ENCODE results near the gene FAM72A. TPM values are rescaled to one million over a fixed set of nuclear protein-coding genes. Genes with fewer than 3 reads are reported as not detected.
"Not testable (repeated sequence)": the region's sequence is repeated elsewhere in the genome, so short reads cannot be mapped to it uniquely, and the experiment has no call there.

FAM72A gene
- total and polyA plus RNA-seq, 5 donors = 1.0 to 3.9 (median 1.4) TPM

DNA sequence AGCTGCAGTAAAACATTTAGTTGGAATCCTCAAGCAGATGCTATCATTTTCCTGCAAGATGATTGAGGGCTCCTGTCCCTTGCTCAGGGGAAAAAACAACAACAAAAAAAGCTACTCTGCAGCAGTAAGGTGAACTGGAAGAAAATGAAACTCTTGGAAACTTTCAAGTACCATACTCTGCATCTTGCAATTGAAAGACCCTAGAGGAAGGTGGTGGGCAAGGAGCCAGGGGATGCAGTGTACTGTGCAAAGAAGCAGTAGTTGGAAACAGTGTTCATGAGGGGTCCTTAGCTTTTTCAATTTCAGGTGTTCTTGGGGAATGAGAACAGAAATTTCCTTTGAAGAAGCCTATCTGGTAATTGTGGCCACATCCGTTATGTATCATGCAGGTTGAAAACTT is 8.2 kb upstream of the FAM72A start:
- WGBS = no CpG with 5 or more reads among the region's 1 CpG
- ATAC-seq; H3K27ac ChIP-seq (ENCODE audit: low read length); intact Hi-C loops (cut with DNase I); H3K9me3 ChIP-seq (ENCODE audit: control insufficient read depth, low read length); H3K4me1 ChIP-seq (ENCODE audit: control insufficient read depth, insufficient read depth, low read length); H3K4me3 ChIP-seq (ENCODE audit: low read length); H3K27me3 ChIP-seq (ENCODE audit: control insufficient read depth, insufficient read depth): not testable (repeated sequence)
- peak in 2 of 3 donors; percentile 29 to 47 for DNase-seq

DNA sequence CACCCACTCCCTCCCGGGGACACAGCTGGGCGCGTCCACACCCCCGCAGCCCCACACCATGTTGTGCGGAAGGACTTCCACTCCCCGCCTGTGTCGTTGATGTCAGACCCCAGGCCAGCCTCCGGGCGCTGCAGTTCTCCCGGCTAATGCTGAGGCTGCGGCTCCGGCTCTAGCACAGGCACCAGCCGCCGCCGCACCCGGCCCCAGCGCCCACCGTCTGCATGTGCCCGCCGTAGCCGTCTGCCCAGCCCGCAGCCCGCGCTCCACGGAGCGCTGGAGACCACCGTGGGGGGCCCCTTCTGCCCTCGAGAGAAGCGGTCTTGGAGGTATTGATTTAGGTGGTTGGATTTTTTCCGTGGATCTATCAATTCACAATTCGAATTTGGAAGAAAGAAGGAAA is 2.9 kb upstream of the FAM72A start:
- WGBS = under 1% methylated on average over 16 of the region's 31 CpGs
- H3K27ac ChIP-seq (ENCODE audit: low read length); H3K27me3 ChIP-seq (ENCODE audit: control insufficient read depth, insufficient read depth); intact Hi-C loops (cut with DNase I); H3K4me3 ChIP-seq (ENCODE audit: low read length); H3K4me1 ChIP-seq (ENCODE audit: control insufficient read depth, insufficient read depth, low read length); ATAC-seq; H3K9me3 ChIP-seq (ENCODE audit: control insufficient read depth, low read length): not testable (repeated sequence)
- peak in 2 of 3 donors; percentile 40 to 69 for DNase-seq

- H3K4me3 ChIP-seq (ENCODE audit: low read length) = peak overlapping the region; percentile 72
- H3K27me3 ChIP-seq (ENCODE audit: control insufficient read depth, insufficient read depth); ATAC-seq; intact Hi-C loops (cut with DNase I); H3K4me1 ChIP-seq (ENCODE audit: control insufficient read depth, insufficient read depth, low read length); H3K9me3 ChIP-seq (ENCODE audit: control insufficient read depth, low read length): not testable (repeated sequence)
- peak overlapping the region; percentile 64 for H3K27ac ChIP-seq (ENCODE audit: low read length)
- peak; percentile 11 to 61 (median 49) for DNase-seq
- WGBS = 0% methylated on average over 23 of the region's 25 CpGs
Observed at GRCh38 chr1:206204871-206205270, 2.2 kb upstream of the FAM72A start.

DNA sequence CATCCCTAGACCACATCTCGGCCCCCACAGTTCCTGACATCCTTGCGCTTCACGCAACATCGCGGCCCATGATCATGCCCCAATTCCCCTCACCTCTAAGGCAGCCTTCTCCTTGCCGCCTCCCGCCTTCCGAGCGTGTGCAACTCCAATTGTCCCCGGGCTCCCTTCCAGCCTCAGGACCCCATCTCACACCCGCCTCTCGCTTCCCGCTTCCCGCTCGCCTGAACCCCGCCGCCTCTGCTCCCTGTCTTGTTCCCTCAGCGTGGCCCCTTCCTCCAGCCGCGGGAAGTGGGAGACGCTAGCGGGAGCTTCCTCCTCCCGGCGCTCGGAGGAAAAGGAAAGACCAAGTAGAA is 1.5 kb upstream of the FAM72A start:
- ATAC-seq; intact Hi-C loops (cut with DNase I); H3K9me3 ChIP-seq (ENCODE audit: control insufficient read depth, low read length); H3K27me3 ChIP-seq (ENCODE audit: control insufficient read depth, insufficient read depth); H3K4me1 ChIP-seq (ENCODE audit: control insufficient read depth, insufficient read depth, low read length): not testable (repeated sequence)
- Histone ChIP-seq H3K27ac (ENCODE audit: low read length) (peak overlapping the region; percentile 83), H3K4me3 (ENCODE audit: low read length) (peak overlapping the region; percentile 50)
- peak; percentile 20 to 48 (median 44) for DNase-seq
- 0% methylated on average over 6 of the region's 25 CpGs for WGBS

DNA sequence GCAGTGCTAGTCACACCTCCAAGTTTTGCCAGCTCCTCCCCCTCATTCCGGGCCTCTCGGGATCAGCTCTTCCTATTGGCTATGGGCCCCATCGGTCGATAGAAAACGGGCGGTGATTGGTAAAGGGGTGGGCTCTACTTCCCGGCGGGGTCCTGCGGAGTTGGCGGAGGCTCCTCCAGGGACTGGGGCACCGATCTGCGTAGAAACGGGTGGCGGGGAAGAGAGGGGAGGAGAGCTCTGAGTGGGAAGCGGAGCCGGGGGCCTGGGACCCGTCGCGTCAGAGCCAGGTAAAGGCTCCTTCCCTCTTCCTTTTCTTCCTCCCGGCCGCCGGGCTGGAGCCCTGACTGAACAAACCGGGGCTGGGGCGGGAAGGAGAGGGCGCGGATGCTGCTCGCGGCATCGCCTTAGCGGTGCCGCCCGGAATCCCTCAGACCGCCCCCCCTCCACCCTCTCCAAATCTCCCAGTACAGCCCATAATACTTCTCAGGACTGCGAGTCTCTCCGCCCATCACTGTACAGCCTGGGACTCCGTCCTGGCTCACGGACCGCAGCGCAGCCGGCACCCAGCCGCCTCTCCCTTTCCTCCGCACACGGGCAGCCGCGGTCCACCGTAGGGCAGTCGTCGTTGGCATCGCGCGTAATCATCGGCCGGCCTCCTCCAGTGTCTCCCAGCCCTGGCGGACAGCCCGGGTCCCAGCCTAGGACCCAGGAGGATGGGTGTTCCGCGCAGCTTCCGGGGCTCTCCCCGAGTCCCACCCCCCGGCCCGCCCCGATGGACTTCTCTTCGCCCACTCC is 922 bp upstream of the FAM72A start, which contains the start of gene SRGAP2:
Gene SRGAP2 (plus strand): TSS at position 178 of the 795 bp plus-strand sequence. CDS start 2,430 bp downstream, outside the sequence.
- peak within 1 kb of the TSS; percentile 83 for H3K27ac ChIP-seq (ENCODE audit: low read length)
- H3K9me3 ChIP-seq (ENCODE audit: control insufficient read depth, low read length); intact Hi-C loops (cut with DNase I); H3K4me1 ChIP-seq (ENCODE audit: control insufficient read depth, insufficient read depth, low read length); H3K27me3 ChIP-seq (ENCODE audit: control insufficient read depth, insufficient read depth): not testable (repeated sequence)
- H3K4me3 ChIP-seq (ENCODE audit: low read length) = peak within 1 kb of the TSS; percentile 50
- under 1% methylated on average over 28 of the region's 63 CpGs for WGBS
- peak; percentile 77 to 89 (median 86) for DNase-seq
- peak; percentile 67 to 76 for ATAC-seq

DNA sequence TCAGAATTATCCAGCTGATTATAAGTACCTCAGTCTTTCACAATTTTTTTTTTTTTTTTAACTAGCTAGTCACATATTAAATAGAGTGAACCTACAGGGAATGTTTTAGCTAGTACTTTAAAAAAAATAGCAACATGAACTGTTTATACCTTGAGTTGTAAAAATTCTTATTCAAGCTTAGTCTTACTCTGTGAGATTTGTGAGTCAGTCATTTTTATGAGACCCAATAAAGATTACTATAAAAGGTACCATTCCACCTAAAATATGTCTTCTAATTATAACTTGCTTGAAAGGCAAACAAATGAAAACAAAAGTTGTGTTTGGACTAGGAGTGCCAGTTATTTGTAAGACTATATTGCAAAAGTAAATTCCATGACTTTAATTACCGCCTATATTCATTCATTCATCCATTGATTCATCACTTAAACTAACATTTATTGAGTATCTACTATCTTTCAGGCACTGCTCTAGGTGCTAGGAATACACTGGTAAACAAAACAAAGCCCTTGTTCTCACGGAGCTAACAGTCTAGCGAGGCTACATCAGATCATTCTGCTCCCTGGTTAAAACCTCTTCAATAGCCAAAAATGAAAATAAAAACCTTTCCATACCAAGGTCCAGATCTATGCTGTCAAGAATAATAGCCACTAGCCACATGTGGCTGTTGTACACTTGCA is 5.8 kb downstream of the FAM72A start:
- intact Hi-C loops (cut with DNase I); H3K27me3 ChIP-seq (ENCODE audit: control insufficient read depth, insufficient read depth); H3K4me3 ChIP-seq (ENCODE audit: low read length); H3K4me1 ChIP-seq (ENCODE audit: control insufficient read depth, insufficient read depth, low read length); ATAC-seq; DNase-seq; H3K9me3 ChIP-seq (ENCODE audit: control insufficient read depth, low read length); H3K27ac ChIP-seq (ENCODE audit: low read length): not testable (repeated sequence)
- WGBS = 91% methylated on average over 3 of the region's 3 CpGs

GRCh38 chr1:206195182-206195581 is 7.5 kb downstream of the FAM72A start:
- no CpG with 5 or more reads among the region's 2 CpGs for WGBS
- DNase-seq; H3K27me3 ChIP-seq (ENCODE audit: control insufficient read depth, insufficient read depth); H3K27ac ChIP-seq (ENCODE audit: low read length); H3K4me3 ChIP-seq (ENCODE audit: low read length); H3K4me1 ChIP-seq (ENCODE audit: control insufficient read depth, insufficient read depth, low read length); ATAC-seq; H3K9me3 ChIP-seq (ENCODE audit: control insufficient read depth, low read length); intact Hi-C loops (cut with DNase I): not testable (repeated sequence)

- H3K27ac ChIP-seq (ENCODE audit: low read length); H3K27me3 ChIP-seq (ENCODE audit: control insufficient read depth, insufficient read depth); ATAC-seq; H3K4me3 ChIP-seq (ENCODE audit: low read length); DNase-seq; H3K4me1 ChIP-seq (ENCODE audit: control insufficient read depth, insufficient read depth, low read length); H3K9me3 ChIP-seq (ENCODE audit: control insufficient read depth, low read length); intact Hi-C loops (cut with DNase I): not testable (repeated sequence)
- 89% methylated on average over 2 of the region's 4 CpGs for WGBS
Observed at GRCh38 chr1:206186826-206187225, 15.8 kb downstream of the FAM72A start.

GRCh38 chr1:206185778-206186177 is 16.9 kb downstream of the FAM72A start:
- H3K27me3 ChIP-seq (ENCODE audit: control insufficient read depth, insufficient read depth); H3K27ac ChIP-seq (ENCODE audit: low read length); H3K4me3 ChIP-seq (ENCODE audit: low read length); H3K9me3 ChIP-seq (ENCODE audit: control insufficient read depth, low read length); DNase-seq; intact Hi-C loops (cut with DNase I); H3K4me1 ChIP-seq (ENCODE audit: control insufficient read depth, insufficient read depth, low read length); ATAC-seq: not testable (repeated sequence)
- no CpG with 5 or more reads among the region's 3 CpGs for WGBS

- H3K27me3 ChIP-seq (ENCODE audit: control insufficient read depth, insufficient read depth); H3K4me1 ChIP-seq (ENCODE audit: control insufficient read depth, insufficient read depth, low read length); DNase-seq; H3K9me3 ChIP-seq (ENCODE audit: control insufficient read depth, low read length); ATAC-seq; intact Hi-C loops (cut with DNase I); H3K27ac ChIP-seq (ENCODE audit: low read length); H3K4me3 ChIP-seq (ENCODE audit: low read length): not testable (repeated sequence)
- 88% methylated on average over 1 of the region's 2 CpGs for WGBS
Observed at GRCh38 chr1:206183788-206184187, 18.9 kb downstream of the FAM72A start.

All from right cardiac atrium (tissue), 5 donors.